ENCODE measurements around the gene JPH2. TPM values are rescaled to one million over a fixed set of nuclear protein-coding genes. Genes with fewer than 3 reads are reported as not detected.

The JPH2 gene
- polyA plus RNA-seq, 4 donors: 0.22 to 15.0 (median 2.2) TPM

- FAIRE-seq (no peak), DNase-seq (no peak)
- H3K4me3 ChIP-seq (ENCODE audit: low read depth in 1 of 3, low read length in 3 of 3): no peak overlapping the region
- H3K4me1 ChIP-seq (ENCODE audit: control insufficient read depth in 3 of 3, insufficient read depth in 2 of 3, low read depth in 1 of 3, low read length in 2 of 3): no peaks in the 10 kb centered on the region
- H3K27ac ChIP-seq (ENCODE audit: low read depth in 1 of 3, low read length in 2 of 3): peak overlapping the region in 2 of 3 donors; percentile 17 to 61
- no peaks in the 10 kb centered on the region for H3K9me3 ChIP-seq (ENCODE audit: control insufficient read depth in 2 of 2, insufficient read depth in 1 of 2, low read depth in 1 of 2, low read length in 1 of 2)
- 55 to 57% (median 56%) methylated on average over 7 of the region's 7 CpGs for WGBS, 3 donors
- H3K27me3 ChIP-seq (ENCODE audit: control insufficient read depth in 3 of 3, insufficient read depth in 3 of 3, low read length in 3 of 3): peaks cover 0 to 8% (median under 1%) of the 10 kb centered on the region in 3 donors
- H3K36me3 ChIP-seq (ENCODE audit: control insufficient read depth in 3 of 3, insufficient read depth in 2 of 3, low read depth in 1 of 3, low read length in 3 of 3): peaks cover 0 to 3% (median 0%) of the 10 kb centered on the region in 3 donors
Observed at GRCh38 chr20:44154521-44155001, 32.4 kb downstream of the JPH2 start.

GRCh38 chr20:44153636-44154043, 33.3 kb downstream of the JPH2 start:
- Histone ChIP-seq H3K4me1 (ENCODE audit: control insufficient read depth in 3 of 3, insufficient read depth in 2 of 3, low read depth in 1 of 3, low read length in 2 of 3) (no peaks in the 10 kb centered on the region), H3K9me3 (ENCODE audit: control insufficient read depth in 2 of 2, insufficient read depth in 1 of 2, low read depth in 1 of 2, low read length in 1 of 2) (no peaks in the 10 kb centered on the region), H3K27me3 (ENCODE audit: control insufficient read depth in 3 of 3, insufficient read depth in 3 of 3, low read length in 3 of 3) (peaks cover 0 to 4% (median 0%) of the 10 kb centered on the region in 3 donors), H3K36me3 (ENCODE audit: control insufficient read depth in 3 of 3, insufficient read depth in 2 of 3, low read depth in 1 of 3, low read length in 3 of 3) (peaks cover 0 to 3% (median 0%) of the 10 kb centered on the region in 3 donors), H3K4me3 (ENCODE audit: low read depth in 1 of 3, low read length in 3 of 3) (no peak overlapping the region), H3K27ac (ENCODE audit: low read depth in 1 of 3, low read length in 2 of 3) (peak overlapping the region in 2 of 3 donors; percentile 40 to 82)
- FAIRE-seq (no peak), DNase-seq (no peak)
- WGBS, 3 donors: 48 to 65% (median 58%) methylated on average over 6 of the region's 6 CpGs

DNA sequence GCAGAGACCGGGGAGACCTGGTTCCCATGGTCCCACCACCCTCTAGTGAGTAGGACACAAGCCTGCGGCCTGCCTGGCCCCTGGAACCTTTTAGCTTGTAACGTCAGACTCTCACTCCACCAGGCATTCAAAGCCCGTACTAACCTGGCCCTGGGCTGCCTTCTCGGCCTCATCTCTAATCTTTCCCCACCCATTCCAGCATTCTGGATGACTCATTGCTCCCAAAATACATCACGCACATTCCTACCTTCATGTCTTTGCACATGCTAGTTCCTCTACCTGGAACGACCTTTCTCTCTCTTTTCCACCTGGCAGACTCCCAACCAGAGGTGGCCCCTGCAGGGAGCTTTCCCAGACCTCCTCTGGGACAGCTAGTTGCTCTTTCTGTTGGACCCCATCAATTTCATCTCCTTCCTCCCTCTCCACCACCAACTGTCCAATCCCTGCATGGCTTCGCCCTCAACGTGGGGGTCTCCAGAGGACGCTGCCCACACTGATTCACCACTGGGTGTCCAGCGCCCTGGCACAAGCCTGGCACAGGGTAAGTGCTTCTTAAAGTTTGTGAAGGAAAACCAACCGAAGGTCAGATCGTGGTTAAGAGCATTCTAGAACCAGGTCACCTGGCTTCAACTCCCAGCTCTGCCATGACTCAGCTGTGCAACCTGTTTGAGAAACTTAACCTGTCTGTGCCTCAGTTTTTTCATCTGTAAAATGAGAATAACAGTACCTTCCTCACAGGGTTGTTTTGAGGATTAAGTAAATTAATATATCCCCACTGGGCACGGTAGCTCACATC, 35.2 kb downstream of the JPH2 start:
- WGBS, 3 donors: 67 to 82% (median 76%) methylated on average over 14 of the region's 14 CpGs
- Histone ChIP-seq H3K4me1 (ENCODE audit: control insufficient read depth in 3 of 3, insufficient read depth in 2 of 3, low read depth in 1 of 3, low read length in 2 of 3) (no peaks in the 10 kb centered on the region), H3K27me3 (ENCODE audit: control insufficient read depth in 3 of 3, insufficient read depth in 3 of 3, low read length in 3 of 3) (no peaks in the 10 kb centered on the region), H3K27ac (ENCODE audit: low read depth in 1 of 3, low read length in 2 of 3) (no peak overlapping the region), H3K9me3 (ENCODE audit: control insufficient read depth in 2 of 2, insufficient read depth in 1 of 2, low read depth in 1 of 2, low read length in 1 of 2) (no peaks in the 10 kb centered on the region), H3K4me3 (ENCODE audit: low read depth in 1 of 3, low read length in 3 of 3) (no peak overlapping the region), H3K36me3 (ENCODE audit: control insufficient read depth in 3 of 3, insufficient read depth in 2 of 3, low read depth in 1 of 3, low read length in 3 of 3) (peaks cover 0 to 3% (median 0%) of the 10 kb centered on the region in 3 donors)
- DNase-seq: no peak
- FAIRE-seq: no peak

- Histone ChIP-seq H3K27ac (ENCODE audit: low read depth in 1 of 3, low read length in 2 of 3) (no peak overlapping the region), H3K4me1 (ENCODE audit: control insufficient read depth in 3 of 3, insufficient read depth in 2 of 3, low read depth in 1 of 3, low read length in 2 of 3) (no peaks in the 10 kb centered on the region), H3K9me3 (ENCODE audit: control insufficient read depth in 2 of 2, insufficient read depth in 1 of 2, low read depth in 1 of 2, low read length in 1 of 2) (no peaks in the 10 kb centered on the region), H3K27me3 (ENCODE audit: control insufficient read depth in 3 of 3, insufficient read depth in 3 of 3, low read length in 3 of 3) (no peaks in the 10 kb centered on the region), H3K36me3 (ENCODE audit: control insufficient read depth in 3 of 3, insufficient read depth in 2 of 3, low read depth in 1 of 3, low read length in 3 of 3) (peaks cover 0 to 6% (median 0%) of the 10 kb centered on the region in 3 donors), H3K4me3 (ENCODE audit: low read depth in 1 of 3, low read length in 3 of 3) (no peak overlapping the region)
- FAIRE-seq (no peak), DNase-seq (no peak)
- 55 to 63% (median 60%) methylated on average over 4 of the region's 4 CpGs for WGBS, 3 donors
Observed at GRCh38 chr20:44146272-44146671, 40.7 kb downstream of the JPH2 start.

- no peak overlapping the region for H3K4me3 ChIP-seq (ENCODE audit: low read depth in 1 of 3, low read length in 3 of 3)
- H3K36me3 ChIP-seq (ENCODE audit: control insufficient read depth in 3 of 3, insufficient read depth in 2 of 3, low read depth in 1 of 3, low read length in 3 of 3): peaks cover 0 to 6% (median 0%) of the 10 kb centered on the region in 3 donors
- FAIRE-seq (no peak), DNase-seq (no peak)
- no peaks in the 10 kb centered on the region for H3K9me3 ChIP-seq (ENCODE audit: control insufficient read depth in 2 of 2, insufficient read depth in 1 of 2, low read depth in 1 of 2, low read length in 1 of 2)
- H3K4me1 ChIP-seq (ENCODE audit: control insufficient read depth in 3 of 3, insufficient read depth in 2 of 3, low read depth in 1 of 3, low read length in 2 of 3): no peaks in the 10 kb centered on the region
- no peaks in the 10 kb centered on the region for H3K27me3 ChIP-seq (ENCODE audit: control insufficient read depth in 3 of 3, insufficient read depth in 3 of 3, low read length in 3 of 3)
- WGBS, 3 donors: 75 to 80% (median 78%) methylated on average over 18 of the region's 18 CpGs
- H3K27ac ChIP-seq (ENCODE audit: low read depth in 1 of 3, low read length in 2 of 3): no peak overlapping the region
Observed at GRCh38 chr20:44145131-44145775, 41.7 kb downstream of the JPH2 start.

DNA sequence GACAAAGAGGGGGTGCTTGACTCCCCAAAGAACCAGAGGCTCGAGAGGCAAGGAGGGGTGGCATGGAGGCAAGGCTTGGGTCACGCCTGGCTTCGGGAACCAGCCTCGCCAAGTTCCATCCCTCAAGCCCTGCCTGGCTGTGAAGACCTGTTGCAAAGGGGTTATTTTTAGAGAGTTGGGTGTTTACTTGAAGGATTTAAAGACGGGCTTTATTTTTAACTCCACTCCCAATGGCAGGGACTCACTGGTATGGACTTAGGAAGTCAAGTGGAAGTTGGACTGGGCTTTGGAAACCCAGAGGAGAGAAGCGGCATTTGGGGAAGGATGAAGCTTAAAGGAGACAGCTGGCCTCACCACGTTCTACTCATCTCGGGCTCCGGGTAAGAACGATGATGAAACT, 43.1 kb downstream of the JPH2 start:
- Histone ChIP-seq H3K4me3 (ENCODE audit: low read depth in 1 of 3, low read length in 3 of 3) (no peak overlapping the region), H3K4me1 (ENCODE audit: control insufficient read depth in 3 of 3, insufficient read depth in 2 of 3, low read depth in 1 of 3, low read length in 2 of 3) (no peaks in the 10 kb centered on the region), H3K27ac (ENCODE audit: low read depth in 1 of 3, low read length in 2 of 3) (peak overlapping the region in 1 of 3 donors; percentile 7), H3K27me3 (ENCODE audit: control insufficient read depth in 3 of 3, insufficient read depth in 3 of 3, low read length in 3 of 3) (no peaks in the 10 kb centered on the region), H3K9me3 (ENCODE audit: control insufficient read depth in 2 of 2, insufficient read depth in 1 of 2, low read depth in 1 of 2, low read length in 1 of 2) (no peaks in the 10 kb centered on the region), H3K36me3 (ENCODE audit: control insufficient read depth in 3 of 3, insufficient read depth in 2 of 3, low read depth in 1 of 3, low read length in 3 of 3) (peaks cover 0 to 6% (median 0%) of the 10 kb centered on the region in 3 donors)
- no peak for DNase-seq
- FAIRE-seq: no peak
- WGBS, 3 donors: 73 to 84% (median 81%) methylated on average over 10 of the region's 10 CpGs

DNA sequence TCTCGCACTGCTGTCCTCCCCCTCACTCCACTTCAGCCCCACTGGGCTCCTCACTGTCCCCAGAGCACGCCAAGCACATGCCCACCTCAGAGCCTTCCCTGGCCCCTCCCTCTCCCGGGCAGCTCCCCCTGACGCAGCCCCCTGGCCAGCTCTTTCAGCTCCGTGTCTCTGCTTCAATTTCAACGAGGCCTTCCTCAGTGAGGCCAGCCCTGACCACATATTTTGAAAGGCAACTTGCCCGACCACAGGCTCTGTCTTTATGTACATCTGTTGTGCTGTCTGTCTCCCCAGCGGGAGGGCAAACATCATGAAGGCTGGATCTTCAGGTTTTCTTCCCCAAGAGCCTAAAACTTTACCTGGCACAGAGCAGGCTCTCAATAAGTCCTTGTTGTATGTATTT, 44.6 kb downstream of the JPH2 start:
- H3K4me3 ChIP-seq (ENCODE audit: low read depth in 1 of 3, low read length in 3 of 3): no peak overlapping the region
- DNase-seq (no peak), FAIRE-seq (no peak)
- no peaks in the 10 kb centered on the region for H3K9me3 ChIP-seq (ENCODE audit: control insufficient read depth in 2 of 2, insufficient read depth in 1 of 2, low read depth in 1 of 2, low read length in 1 of 2)
- peaks cover 0 to 6% (median 0%) of the 10 kb centered on the region in 3 donors for H3K36me3 ChIP-seq (ENCODE audit: control insufficient read depth in 3 of 3, insufficient read depth in 2 of 3, low read depth in 1 of 3, low read length in 3 of 3)
- no peak overlapping the region for H3K27ac ChIP-seq (ENCODE audit: low read depth in 1 of 3, low read length in 2 of 3)
- WGBS, 3 donors: 41 to 44% (median 41%) methylated on average over 8 of the region's 8 CpGs
- H3K27me3 ChIP-seq (ENCODE audit: control insufficient read depth in 3 of 3, insufficient read depth in 3 of 3, low read length in 3 of 3): no peaks in the 10 kb centered on the region
- H3K4me1 ChIP-seq (ENCODE audit: control insufficient read depth in 3 of 3, insufficient read depth in 2 of 3, low read depth in 1 of 3, low read length in 2 of 3): no peaks in the 10 kb centered on the region

- Histone ChIP-seq H3K4me3 (ENCODE audit: low read depth in 1 of 3, low read length in 3 of 3) (no peak overlapping the region), H3K36me3 (ENCODE audit: control insufficient read depth in 3 of 3, insufficient read depth in 2 of 3, low read depth in 1 of 3, low read length in 3 of 3) (peaks cover 0 to 6% (median 0%) of the 10 kb centered on the region in 3 donors), H3K4me1 (ENCODE audit: control insufficient read depth in 3 of 3, insufficient read depth in 2 of 3, low read depth in 1 of 3, low read length in 2 of 3) (no peaks in the 10 kb centered on the region), H3K27ac (ENCODE audit: low read depth in 1 of 3, low read length in 2 of 3) (no peak overlapping the region), H3K9me3 (ENCODE audit: control insufficient read depth in 2 of 2, insufficient read depth in 1 of 2, low read depth in 1 of 2, low read length in 1 of 2) (no peaks in the 10 kb centered on the region), H3K27me3 (ENCODE audit: control insufficient read depth in 3 of 3, insufficient read depth in 3 of 3, low read length in 3 of 3) (peaks cover 0 to 1% (median 0%) of the 10 kb centered on the region in 3 donors)
- DNase-seq (no peak), FAIRE-seq (no peak)
- WGBS, 3 donors: 78 to 84% (median 84%) methylated on average over 6 of the region's 6 CpGs
Observed at GRCh38 chr20:44141873-44142272, 45.1 kb downstream of the JPH2 start.

All from small intestine (tissue), 7 donors.